ENCODE measurements around the gene AK8.

- TF ChIP-seq CTCF (IDR thresholded peaks at IDR 0.05) (no peak), POLR2A (IDR thresholded peaks at IDR 0.05) (no peak), POLR2AphosphoS5 (IDR thresholded peaks at IDR 0.05) (no peak)
Measured at GRCh38 chr9:132757016-132757415, 121.1 kb downstream of the AK8 start.
